Fibroblast of skin of abdomen (primary cell): ENCODE data around the gene MTTP.

ENCODE experiments used
- DNase-seq: peaks from one replicate; pipeline ENCODE4 v3.0.0-alpha.2; 2013

The MTTP gene

GRCh38 chr4:99670409-99671073, 95.9 kb downstream of the MTTP start:
- no peak for DNase-seq
